ENCODE measurements around the gene CFAP52. TPM values are rescaled to one million over a fixed set of nuclear protein-coding genes. Genes with fewer than 3 reads are reported as not detected.

CFAP52 gene
- total RNA-seq, 1 donor from 2014 or later: not detected

- no peak for ATAC-seq (ENCODE audit: low read depth)
- CTCF ChIA-PET: no interaction called here
- no peak for TF ChIP-seq CTCF (IDR thresholded peaks at IDR 0.05)
- H3K27ac Mint-ChIP-seq: no peak overlapping the region
- intact Hi-C loops (cut with micrococcal nuclease): no loop called here
- no peak for DNase-seq
- no peaks in the 10 kb centered on the region for H3K4me1 Mint-ChIP-seq
- POLR2A ChIA-PET: no interaction called here
- H3K27me3 Mint-ChIP-seq: peaks cover 2% of the 10 kb centered on the region
- no peaks in the 10 kb centered on the region for H3K36me3 Mint-ChIP-seq (ENCODE audit: low read depth)
- peaks cover 5% of the 10 kb centered on the region for H3K9me3 Mint-ChIP-seq
- H3K4me3 Mint-ChIP-seq: no peak overlapping the region
Observed at GRCh38 chr17:9669551-9670008, 93.1 kb downstream of the CFAP52 start.

GRCh38 chr17:9670596-9670995, 94.2 kb downstream of the CFAP52 start:
- no peaks in the 10 kb centered on the region for H3K9me3 Mint-ChIP-seq
- ChIA-PET CTCF (no interaction called here), POLR2A (no interaction called here)
- no peaks in the 10 kb centered on the region for H3K36me3 Mint-ChIP-seq (ENCODE audit: low read depth)
- peaks cover 2% of the 10 kb centered on the region for H3K27me3 Mint-ChIP-seq
- H3K4me3 Mint-ChIP-seq: no peak overlapping the region
- DNase-seq: no peak
- no peak for ATAC-seq (ENCODE audit: low read depth)
- TF ChIP-seq CTCF (IDR thresholded peaks at IDR 0.05): no peak
- no peak overlapping the region for H3K27ac Mint-ChIP-seq
- H3K4me1 Mint-ChIP-seq: no peaks in the 10 kb centered on the region
- intact Hi-C loops (cut with micrococcal nuclease): no loop called here

- POLR2A ChIA-PET: no interaction called here
- ATAC-seq (ENCODE audit: low read depth) (no peak), DNase-seq (no peak)
- Mint-ChIP-seq H3K9me3 (no peaks in the 10 kb centered on the region), H3K27ac (no peak overlapping the region), H3K27me3 (peaks cover 2% of the 10 kb centered on the region), H3K4me1 (no peaks in the 10 kb centered on the region), H3K4me3 (no peak overlapping the region), H3K36me3 (ENCODE audit: low read depth) (no peaks in the 10 kb centered on the region)
- CTCF ChIA-PET: no interaction called here
- intact Hi-C loops (cut with micrococcal nuclease): no loop called here
- no peak for TF ChIP-seq CTCF (IDR thresholded peaks at IDR 0.05)
Observed at GRCh38 chr17:9671559-9671958, 95.1 kb downstream of the CFAP52 start.

- POLR2A ChIA-PET: no interaction called here
Observed at GRCh38 chr17:9672266-9672665, 95.8 kb downstream of the CFAP52 start.

GRCh38 chr17:9672691-9673090, 96.2 kb downstream of the CFAP52 start:
- intact Hi-C loops (cut with micrococcal nuclease): no loop called here
- ATAC-seq (ENCODE audit: low read depth) (no peak), DNase-seq (no peak)
- Mint-ChIP-seq H3K27me3 (peaks cover 2% of the 10 kb centered on the region), H3K4me3 (no peak overlapping the region), H3K4me1 (no peaks in the 10 kb centered on the region), H3K9me3 (no peaks in the 10 kb centered on the region), H3K36me3 (ENCODE audit: low read depth) (no peaks in the 10 kb centered on the region), H3K27ac (no peak overlapping the region)
- POLR2A ChIA-PET: no interaction called here
- TF ChIP-seq CTCF (IDR thresholded peaks at IDR 0.05): no peak
- CTCF ChIA-PET: no interaction called here

More at GRCh38 chr17:9672266-9672665, 95.8 kb downstream of the CFAP52 start:
- intact Hi-C loops (cut with micrococcal nuclease): no loop called here
- no peak for DNase-seq
- no peak overlapping the region for H3K4me3 Mint-ChIP-seq
- H3K4me1 Mint-ChIP-seq: no peaks in the 10 kb centered on the region
- ATAC-seq (ENCODE audit: low read depth): no peak
- H3K36me3 Mint-ChIP-seq (ENCODE audit: low read depth): no peaks in the 10 kb centered on the region
- no peak overlapping the region for H3K27ac Mint-ChIP-seq
- no peaks in the 10 kb centered on the region for H3K9me3 Mint-ChIP-seq
- CTCF ChIA-PET: no interaction called here
- TF ChIP-seq CTCF (IDR thresholded peaks at IDR 0.05): no peak
- H3K27me3 Mint-ChIP-seq: peaks cover 2% of the 10 kb centered on the region
